ENCODE results near the gene INPP5A. TPM values are rescaled to one million over a fixed set of nuclear protein-coding genes. Genes with fewer than 3 reads are reported as not detected.

Gene INPP5A
- total RNA-seq, 1 experiment from 2014 or later: 22.6 TPM

DNA sequence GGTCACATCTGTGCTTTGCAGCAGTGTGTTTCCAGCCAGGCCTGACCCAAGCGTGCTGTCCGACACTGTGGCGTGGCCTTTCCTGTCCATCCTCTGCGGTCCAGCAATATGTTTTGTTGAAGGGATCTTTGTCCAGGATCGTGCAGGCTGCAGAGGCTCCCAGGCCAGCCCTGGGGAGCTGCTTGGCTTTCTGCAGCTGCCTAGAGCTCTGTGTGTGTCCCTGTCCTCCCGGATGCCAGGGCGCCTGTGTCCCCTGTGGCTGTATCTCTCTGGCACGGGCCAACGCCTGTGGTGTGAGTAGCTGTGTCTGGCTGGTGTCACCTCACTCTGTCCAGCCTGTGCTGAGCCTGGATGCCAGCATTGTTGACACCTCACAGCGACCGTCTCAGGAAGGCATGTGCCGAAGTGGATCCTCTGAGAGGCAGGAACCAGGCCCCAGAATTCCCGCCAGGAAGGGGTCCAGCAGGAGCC is 94.5 kb downstream of the INPP5A start:
- no TSS peak for BruUV-seq (replicated peaks)
- H4K20me1 ChIP-seq (ENCODE audit: low read length): no peaks in the 10 kb centered on the region
- no peak overlapping the region for H3K4me2 ChIP-seq (ENCODE audit: low read length)
- DNase-seq (no peak), ATAC-seq (no peak)
- H3F3A ChIP-seq (ENCODE audit: low read length, unreplicated experiment): no peaks in the 10 kb centered on the region
- no peaks in the 10 kb centered on the region for H3K27me3 ChIP-seq (ENCODE audit: low read length)
- no peak overlapping the region for H3K9ac ChIP-seq (ENCODE audit: low read length)
- ChIA-PET CTCF (no interaction called here), POLR2A (ENCODE audit: unreplicated experiment) (no interaction called here)
- no peak overlapping the region for H3K4me3 ChIP-seq (ENCODE audit: low read length)
- no peaks in the 10 kb centered on the region for H3K9me2 ChIP-seq (replicated peaks; ENCODE audit: low read length)
- no peak for TF ChIP-seq CTCF (conservative IDR thresholded peaks at IDR 0.05; ENCODE audit: low read depth, low read length)
- no peak for TF ChIP-seq EZH2 (IDR thresholded peaks at IDR 0.05; ENCODE audit: low read length, unreplicated experiment)
- no peak for TF ChIP-seq EZH2phosphoT487 (IDR thresholded peaks at IDR 0.05; ENCODE audit: borderline replicate concordance, low read length)
- no peak overlapping the region for H2AFZ ChIP-seq (ENCODE audit: low read length)
- no peaks in the 10 kb centered on the region for H3K79me2 ChIP-seq (ENCODE audit: low read length)
- no peaks in the 10 kb centered on the region for H3K9me3 ChIP-seq (ENCODE audit: low read length)
- no peak overlapping the region for H3K27ac ChIP-seq (ENCODE audit: low read length)
- intact Hi-C loops (cut with micrococcal nuclease): no loop called here
- H3K4me1 ChIP-seq (ENCODE audit: insufficient read depth, low read length): 0 out of 2 replicates have a peak, but pooled peaks cover 3% of the 10 kb centered on the region
- H3K36me3 ChIP-seq (ENCODE audit: low read depth, low read length): no peaks in the 10 kb centered on the region

DNA sequence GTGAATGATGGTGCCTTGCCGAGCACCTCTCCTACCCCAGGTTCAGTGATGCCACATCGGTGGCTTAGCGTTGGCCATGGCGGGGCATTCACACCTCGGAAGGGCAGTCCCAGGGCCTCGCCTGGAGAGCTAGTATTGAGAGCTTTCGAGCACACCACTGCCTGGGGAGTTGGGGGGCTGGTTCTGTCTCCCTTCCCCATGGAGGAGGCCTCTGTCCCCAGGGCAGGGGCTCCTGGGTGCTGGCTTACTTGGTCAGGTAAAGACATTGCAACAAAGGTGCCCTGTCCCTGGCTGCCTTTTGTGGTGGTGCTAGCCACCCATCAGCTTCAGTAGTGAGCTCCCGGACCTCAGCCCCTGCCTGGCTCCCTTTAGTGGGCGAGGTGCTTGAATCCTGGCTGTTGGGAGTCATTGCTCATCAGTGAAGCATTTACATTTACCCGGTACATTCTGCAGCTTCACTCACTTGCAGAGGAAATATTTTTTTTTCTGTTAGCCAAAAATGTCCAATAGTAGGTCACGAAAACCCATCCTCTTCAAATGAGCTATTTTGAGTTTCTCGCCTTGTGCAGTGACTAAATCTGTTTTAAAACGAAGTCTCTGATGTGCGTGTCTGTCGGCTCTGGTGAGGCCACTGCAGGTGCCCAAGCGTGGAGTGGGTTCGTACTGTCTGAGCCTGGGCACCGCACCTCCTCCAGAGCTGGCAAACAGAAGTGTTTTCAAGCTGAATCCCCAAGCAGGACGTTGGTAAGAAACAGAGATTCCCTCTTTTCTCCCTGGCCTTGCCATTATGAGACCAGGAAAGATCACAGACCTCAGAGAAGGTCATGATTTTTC is 95.5 kb downstream of the INPP5A start:
- ATAC-seq (peak; percentile 44), DNase-seq (peak; percentile 11)
- Histone ChIP-seq H3K9me3 (ENCODE audit: low read length) (no peaks in the 10 kb centered on the region), H4K20me1 (ENCODE audit: low read length) (no peaks in the 10 kb centered on the region), H3K79me2 (ENCODE audit: low read length) (peaks cover 2% of the 10 kb centered on the region; the same call in 1 of the 2 replicates), H3F3A (ENCODE audit: low read length, unreplicated experiment) (no peaks in the 10 kb centered on the region), H3K36me3 (ENCODE audit: low read depth, low read length) (no peaks in the 10 kb centered on the region), H2AFZ (ENCODE audit: low read length) (no peak overlapping the region), H3K4me3 (ENCODE audit: low read length) (no peak overlapping the region), H3K27ac (ENCODE audit: low read length) (no peak overlapping the region), H3K4me1 (ENCODE audit: insufficient read depth, low read length) (peaks cover 7% of the 10 kb centered on the region), H3K9ac (ENCODE audit: low read length) (no peak overlapping the region), H3K9me2 (replicated peaks; ENCODE audit: low read length) (no peaks in the 10 kb centered on the region), H3K27me3 (ENCODE audit: low read length) (no peaks in the 10 kb centered on the region), H3K4me2 (ENCODE audit: low read length) (no peak overlapping the region)
- CTCF ChIA-PET: interaction anchor here (0.7 kb wide), 1 partner anchor 93 kb away, joined by 3 read pairs; no protein-coding TSS in a partner anchor
- TF ChIP-seq EZH2 (IDR thresholded peaks at IDR 0.05; ENCODE audit: low read length, unreplicated experiment) (no peak), CTCF (conservative IDR thresholded peaks at IDR 0.05; ENCODE audit: low read depth, low read length) (no peak), EZH2phosphoT487 (IDR thresholded peaks at IDR 0.05; ENCODE audit: borderline replicate concordance, low read length) (no peak)
- no TSS peak for BruUV-seq (replicated peaks)
- POLR2A ChIA-PET (ENCODE audit: unreplicated experiment): no interaction called here
- intact Hi-C loops (cut with micrococcal nuclease): no loop called here

Data from PC-3 (cell line).